Stimulated activated naive CD4-positive, alpha-beta T cell treated with Interleukin-2 at 50 U/mL for 16 hours (primary cell): ENCODE results near the gene EPHB1.
"Not testable (repeated sequence)": the region's sequence is repeated elsewhere in the genome, so short reads cannot be mapped to it uniquely, and the experiment has no call there.

Experiments used
- DNase-seq: peaks from one replicate; lab custom pipeline; 2025; lab: John Stamatoyannopoulos, UW

The EPHB1 gene

DNA sequence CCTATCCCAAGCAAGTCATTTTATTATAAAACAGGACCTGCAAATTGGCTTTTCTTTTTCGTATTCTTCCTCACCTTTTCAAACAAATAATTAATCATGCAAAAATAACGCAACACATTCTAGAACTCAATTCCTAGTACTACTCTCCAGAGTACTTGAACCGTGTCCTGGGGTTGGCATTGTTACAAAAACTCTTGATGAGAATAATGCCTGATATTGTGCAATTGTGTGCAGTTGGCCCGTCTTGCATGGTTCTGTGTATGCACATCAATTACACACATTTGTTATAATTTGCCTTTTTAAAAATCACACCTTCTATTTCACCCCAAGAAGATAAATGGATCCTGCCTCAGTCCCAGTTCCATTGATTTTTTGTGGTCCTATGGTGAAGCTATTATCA, 205.4 kb downstream of the EPHB1 start:
- no peak for DNase-seq

DNA sequence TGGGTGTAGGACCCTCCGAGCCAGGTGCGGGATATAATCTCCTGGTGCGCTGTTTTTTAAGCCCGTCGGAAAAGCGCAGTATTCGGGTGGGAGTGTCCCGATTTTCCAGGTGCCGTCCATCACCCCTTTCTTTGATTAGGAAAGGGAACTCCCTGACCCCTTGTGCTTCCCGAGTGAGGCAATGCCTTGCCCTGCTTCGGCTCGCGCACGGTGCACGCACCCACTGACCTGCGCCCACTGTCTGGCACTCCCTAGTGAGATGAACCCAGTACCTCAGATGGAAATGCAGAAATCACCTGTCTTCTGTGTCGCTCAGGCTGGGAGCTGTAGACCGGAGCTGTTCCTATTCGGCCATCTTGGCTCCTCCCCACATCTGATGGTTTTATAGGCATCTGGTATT, 210.6 kb downstream of the EPHB1 start:
- DNase-seq: not testable (repeated sequence)

DNA sequence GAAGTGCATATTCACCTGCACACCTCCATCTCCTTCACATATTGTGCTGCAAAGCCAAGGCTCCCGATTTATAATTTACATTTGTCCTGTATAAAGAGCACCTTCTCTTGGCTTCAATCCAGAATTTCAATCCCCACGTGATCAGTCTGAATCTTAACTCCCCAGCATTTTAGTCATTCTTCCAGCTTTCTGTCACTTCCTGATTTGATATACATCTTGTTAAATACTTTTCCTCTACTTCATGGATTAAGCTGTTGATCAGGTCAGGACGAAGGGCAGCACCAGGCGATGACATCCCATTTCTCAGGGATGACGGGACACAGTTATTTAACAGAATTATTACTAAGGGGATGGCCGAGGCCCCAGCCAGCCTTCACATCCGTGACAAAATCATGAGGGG, 212.5 kb downstream of the EPHB1 start:
- no peak for DNase-seq

DNA sequence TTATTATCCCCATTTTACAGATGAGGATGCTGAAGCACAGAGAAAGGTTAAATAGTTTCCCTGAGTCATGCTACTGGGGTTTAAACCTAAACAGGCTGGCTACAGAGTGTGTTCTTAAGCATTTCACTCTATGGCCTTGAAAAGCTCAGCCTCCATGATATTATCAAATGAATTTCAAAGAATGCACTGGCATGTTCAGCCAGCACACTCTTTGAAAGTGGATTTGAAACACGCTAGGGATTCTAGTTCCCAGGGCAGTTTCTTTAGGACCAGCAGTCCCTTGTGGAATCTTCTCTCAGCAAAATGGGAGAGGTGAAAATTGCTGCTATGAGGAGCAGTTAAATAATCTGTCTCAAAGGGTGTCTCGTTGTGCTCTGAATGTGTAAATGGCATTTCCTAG, 213.3 kb downstream of the EPHB1 start:
- DNase-seq: no peak

DNA sequence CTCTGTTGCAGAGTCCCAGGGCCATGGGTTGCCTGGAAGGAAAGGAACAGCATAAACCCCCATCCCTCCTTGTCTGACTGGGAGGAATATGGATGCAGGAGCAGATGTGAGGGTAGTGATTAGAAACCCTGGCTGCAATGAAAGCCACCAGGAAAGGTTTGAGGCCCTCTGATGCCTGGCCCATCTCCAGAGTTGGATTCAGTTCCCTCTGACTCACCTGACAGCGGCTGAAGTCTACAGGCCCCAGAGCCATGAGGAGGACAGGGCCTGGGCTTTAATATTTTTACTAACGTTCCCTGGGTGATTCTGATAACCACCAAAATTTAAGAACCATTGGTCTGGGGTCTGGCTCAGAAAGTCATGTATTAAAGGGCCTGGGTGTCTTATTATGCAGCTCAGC, 214.0 kb downstream of the EPHB1 start:
- DNase-seq: no peak

DNA sequence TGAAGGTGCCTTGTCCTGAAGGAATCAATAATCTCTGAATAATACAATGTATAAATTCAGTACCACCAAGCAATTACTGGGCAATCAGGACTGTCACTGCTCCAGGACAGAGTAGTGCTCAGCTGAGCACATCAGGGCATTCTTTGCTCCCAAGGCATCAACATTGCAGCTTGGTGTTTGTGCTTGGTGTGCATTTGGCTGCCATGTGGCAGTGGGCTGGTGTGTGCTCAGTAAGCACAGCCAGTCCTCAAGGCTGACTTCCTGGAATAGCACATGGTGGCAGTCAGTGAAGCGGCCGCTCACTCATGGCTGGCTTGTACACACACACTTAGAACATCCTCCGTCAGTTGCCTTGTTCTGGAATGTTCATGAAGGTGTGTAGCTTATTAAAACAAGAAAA, 217.0 kb downstream of the EPHB1 start:
- DNase-seq: no peak

DNA sequence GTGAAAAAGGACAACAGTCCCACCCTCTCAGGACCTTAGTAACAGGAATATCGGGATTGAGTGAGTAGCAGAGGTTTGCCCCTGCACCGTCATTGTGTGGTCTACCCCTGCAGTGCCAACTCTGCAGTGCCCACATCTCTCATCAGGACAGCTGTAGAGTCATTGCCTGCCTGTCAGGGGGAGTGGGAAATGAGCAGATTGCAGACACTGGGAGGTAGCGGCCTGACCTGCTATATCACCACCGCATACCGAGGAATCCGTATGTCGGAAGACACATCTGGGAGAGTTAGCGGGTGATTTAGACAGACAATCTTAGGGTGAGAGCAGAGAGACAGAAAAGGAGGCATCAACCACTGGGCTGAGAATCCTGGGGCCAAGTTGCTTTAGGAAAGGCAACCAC, 218.1 kb downstream of the EPHB1 start:
- no peak for DNase-seq

DNA sequence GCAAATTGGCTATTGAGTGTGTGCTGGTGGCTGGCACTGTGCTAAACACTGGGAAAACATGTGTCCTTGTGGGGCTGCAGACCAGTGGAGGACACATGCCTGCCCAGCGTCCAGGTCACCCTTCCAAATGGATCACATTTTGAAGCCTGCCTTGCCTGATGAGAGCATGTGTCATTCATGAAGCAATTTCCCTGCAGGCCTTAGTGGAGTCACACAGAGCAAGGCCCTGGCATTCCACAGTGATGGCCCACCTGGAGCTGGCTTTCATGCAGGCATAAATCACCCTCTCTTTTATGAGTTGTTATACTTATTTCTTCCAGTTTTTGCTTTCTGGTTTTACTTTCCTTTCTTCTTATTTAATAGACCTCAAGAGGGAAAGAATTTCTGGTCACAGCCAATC, 219.5 kb downstream of the EPHB1 start:
- DNase-seq: no peak

DNA sequence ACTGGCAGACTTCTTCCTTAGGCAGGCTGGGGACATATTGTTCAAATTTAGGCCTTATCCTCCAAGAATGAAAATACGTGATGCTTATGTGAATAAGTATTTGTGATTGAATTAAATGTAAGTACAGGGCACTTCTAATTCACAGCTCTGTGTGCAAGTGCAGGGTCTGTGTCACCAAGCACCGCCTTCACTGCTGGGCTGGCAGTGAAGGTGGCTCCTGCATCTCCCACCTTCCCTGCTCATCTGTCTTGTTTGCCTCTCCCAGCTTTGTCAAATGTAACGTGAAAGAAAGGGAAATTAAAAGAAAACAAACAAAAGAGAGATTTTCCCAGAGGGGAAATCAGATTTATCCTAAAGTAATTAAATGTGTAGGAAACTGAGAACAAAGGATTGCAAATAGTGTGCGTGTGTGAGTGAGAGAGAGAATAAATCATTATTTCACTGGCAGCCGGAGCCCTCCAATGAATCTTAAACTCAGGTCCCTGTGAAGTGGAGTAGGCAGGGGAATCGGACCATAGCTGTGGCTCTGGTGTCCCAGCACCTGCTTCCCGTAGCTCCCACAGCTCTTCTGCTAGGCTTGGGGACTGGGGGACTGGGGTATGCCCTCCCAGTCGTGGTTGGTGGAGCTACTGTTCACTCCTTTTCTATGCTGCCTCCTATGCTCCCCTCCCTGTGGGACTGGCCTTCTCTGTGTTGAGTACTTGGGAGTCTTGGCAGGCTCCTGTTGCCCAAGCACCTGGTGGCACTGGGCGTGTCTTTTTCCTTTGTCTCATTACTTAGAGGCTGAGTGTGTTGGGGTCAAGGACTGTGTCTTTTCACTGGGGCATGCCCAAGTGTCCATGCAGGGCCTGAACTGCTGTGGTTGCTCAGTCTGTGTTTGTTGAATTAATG, 222.2 kb downstream of the EPHB1 start:
- no peak for DNase-seq

DNA sequence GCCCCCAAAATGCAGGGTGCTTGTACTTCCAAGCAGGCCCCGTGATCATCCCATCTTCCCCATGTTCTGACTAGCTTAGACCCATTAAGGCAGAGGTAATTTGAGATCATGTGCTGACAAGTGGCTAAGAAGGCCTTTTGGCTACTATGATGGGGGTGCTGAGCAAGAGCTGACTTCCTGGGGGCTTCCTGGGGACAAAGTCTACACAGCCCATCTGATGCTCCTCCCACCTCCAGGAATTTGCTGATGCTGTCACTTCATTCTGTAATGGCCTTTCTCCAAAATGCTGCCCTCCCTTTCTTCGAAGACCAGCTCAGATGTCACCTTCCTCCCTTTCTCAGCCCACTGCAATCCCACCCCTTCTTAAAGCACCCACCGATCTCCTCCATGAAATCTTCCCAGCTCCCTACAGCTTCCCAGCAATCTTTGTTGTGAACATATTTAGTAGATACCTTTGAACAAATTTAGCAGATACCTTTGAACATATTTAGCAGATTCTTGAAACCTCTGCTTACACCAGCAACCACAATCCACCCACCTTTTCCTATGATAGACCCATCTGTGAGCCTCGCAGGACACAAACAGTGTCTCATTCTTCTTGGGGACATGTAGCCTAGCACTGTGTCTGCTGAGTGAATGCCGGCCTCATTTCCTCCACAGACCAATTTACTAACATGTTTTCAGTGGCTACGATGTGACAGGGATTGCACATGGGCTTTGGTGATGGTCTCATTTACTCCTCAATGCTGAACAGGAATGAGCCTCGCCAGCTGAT, 223.3 kb downstream of the EPHB1 start:
- DNase-seq: no peak

DNA sequence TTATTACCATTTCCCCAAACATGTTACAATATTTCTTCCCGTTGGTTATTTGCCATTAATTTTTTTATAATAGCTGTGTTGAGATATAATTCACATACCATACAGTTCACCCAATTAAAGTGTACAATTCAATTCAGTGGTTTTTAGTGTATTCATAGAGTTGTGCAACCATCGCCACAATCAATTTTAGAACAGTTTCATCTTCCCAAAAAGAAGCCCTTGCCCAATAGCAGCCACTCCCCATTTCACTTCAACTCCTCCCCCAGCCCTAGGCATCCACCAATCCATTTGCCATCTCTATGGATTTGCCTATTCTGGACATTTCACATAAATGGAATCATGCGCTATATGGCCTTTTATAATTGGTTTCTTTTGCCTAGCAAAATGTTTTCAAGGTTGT, 225.1 kb downstream of the EPHB1 start:
- DNase-seq: no peak

DNA sequence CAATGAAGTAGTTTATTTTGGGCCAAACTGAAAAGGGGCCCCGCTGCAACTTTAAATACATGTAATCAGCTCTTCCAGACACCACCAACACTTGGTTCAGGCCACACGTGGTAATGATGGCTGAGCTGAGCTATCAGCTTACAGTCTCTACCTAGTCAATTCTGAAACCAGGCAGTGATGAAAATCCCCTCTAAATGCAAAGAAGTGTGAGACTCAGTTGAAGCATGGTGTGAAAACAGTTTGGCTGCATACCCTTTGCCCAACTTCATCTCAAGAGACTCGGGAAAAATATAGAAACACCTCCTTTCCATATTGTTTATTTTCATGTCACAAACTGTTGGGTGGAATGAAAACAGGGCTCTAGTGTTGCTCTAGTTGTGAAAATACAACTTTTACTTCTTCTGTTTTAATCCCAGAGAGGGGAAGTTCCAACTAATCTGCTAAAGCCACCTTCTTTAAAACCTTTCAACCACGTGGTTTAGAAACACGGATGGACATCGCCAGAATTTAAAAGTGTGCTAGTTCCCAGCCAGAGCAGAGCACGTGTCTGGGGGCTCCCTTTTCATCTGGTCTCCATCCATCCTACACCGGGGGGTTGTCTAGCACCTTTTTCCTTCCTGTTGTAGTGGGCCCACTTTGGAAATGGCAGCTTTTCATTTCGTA, 229.1 kb downstream of the EPHB1 start:
- no peak for DNase-seq

DNA sequence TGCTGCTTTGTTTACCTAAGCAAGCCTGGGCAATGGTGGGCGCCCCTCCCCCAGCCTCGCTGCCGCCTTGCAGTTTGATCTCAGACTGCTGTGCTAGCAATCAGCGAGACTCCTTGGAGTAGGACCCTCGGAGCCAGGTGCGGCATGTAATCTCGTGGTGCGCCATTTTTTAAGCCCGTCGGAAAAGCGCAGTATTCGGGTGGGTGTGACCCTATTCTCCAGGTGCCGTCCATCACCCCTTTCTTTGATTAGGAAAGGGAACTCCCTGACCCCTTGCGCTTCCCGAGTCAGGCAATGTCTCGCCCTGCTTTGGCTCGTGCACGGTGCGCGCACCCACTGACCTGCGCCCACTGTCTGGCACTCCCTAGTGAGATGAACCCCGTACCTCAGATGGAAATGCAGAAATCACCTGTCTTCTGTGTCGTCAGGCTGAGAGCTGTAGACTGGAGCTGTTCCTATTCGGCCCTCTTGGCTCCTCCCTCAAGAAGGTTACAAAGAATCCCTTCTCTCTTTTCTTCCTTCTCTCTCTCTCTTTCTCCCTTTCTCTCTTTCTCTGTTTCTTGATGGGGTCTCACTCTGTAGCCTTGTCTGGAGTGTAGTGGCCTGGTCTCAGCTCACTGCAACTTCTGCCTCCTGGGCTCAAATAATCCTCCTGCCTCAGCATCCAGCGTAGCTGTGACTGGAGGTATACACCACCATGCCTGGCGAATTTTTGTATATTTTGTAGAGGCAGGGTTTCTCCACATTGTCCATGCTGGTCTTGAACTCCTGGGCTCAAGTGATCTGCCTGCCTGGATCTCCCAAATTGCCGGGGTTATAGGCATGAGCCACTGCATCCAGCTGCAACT, 235.9 kb downstream of the EPHB1 start:
- DNase-seq: not testable (repeated sequence)

DNA sequence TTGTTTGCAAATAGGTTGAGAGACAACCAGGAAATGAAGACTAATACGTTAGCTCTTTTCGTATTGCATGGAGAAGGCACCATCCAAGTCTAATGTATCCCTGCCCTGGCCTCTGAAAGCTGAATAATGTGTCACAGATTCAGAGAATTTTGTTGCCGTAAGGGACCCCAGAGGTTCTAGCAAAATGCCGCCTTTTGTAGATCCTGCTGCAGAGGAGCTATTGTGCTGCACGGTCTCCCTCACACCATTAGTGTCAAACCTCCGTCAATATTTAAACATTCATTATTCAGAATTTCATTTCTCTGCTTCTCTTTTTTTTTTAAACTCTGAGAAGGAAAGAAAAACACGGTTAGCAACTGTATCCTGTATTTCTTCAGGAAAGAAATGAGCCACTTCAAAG, 238.7 kb downstream of the EPHB1 start:
- no peak for DNase-seq

DNA sequence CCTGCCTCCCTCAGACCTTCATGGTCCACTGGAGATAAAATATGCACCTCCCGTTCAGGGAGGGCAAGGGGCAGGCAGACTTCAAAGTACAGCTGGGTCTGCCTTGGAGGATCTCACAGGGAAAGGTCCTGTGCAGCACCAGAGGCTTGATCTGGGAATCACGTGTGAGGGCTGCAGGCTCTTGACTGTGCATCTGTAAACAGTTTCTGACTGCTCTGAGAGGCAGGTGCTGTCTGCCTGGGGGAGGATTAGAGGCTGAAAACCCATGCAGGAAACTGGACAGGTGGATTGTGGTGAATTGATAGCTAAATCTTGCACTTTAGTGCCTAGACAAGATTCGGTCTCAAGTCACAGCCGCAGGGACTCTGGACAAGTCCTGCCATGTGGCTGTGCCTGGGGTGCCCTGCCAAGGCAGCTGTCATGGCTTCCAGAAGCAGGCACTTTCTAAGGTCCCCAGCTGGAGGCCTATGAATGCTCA, 239.3 kb downstream of the EPHB1 start:
- DNase-seq: no peak

DNA sequence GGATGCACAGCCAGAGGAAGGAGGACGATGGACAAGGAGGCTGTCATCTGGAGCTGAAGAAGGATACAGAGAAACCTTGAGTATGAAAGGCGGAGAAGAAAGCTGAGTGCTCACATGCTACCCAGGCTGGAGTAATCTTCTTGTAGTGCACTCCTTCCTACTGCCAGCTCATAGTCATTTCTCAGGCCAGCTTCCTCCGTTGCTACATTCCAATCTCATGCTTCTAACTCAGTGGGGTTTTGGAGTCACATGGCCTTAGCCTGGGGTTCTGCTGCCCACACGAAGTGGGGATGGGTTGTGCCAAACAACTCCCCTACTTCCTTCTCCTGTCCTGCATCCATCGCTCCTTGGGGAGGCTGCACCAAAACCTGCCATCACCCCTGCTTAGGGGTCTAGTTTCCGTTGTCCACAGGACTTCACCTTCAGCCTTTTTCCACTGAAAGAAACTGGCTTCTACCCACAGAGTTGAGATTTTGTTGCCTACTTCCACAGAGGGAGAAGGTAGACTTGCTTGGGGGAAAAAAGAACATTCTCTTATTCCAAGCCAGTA, 239.9 kb downstream of the EPHB1 start:
- no peak for DNase-seq

DNA sequence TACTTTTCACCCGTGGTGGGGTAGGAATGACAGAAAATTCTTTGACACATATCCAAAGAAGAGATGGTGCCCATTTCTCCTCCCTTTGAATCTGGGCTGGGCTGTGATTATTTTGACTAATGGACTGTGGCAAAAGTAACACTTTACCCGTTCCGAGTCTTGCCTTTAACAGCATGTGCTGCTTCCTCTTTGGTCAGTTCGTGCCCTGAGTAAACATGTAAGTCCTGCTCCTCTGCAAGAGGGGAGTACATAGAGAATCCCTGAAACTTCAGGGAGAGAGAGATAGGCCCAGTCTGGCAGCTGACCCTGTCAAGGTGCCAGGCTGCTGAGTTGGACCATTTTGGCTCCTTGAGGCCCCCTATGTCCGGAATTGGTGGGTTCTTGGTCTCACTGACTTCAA, 243.1 kb downstream of the EPHB1 start:
- no peak for DNase-seq

DNA sequence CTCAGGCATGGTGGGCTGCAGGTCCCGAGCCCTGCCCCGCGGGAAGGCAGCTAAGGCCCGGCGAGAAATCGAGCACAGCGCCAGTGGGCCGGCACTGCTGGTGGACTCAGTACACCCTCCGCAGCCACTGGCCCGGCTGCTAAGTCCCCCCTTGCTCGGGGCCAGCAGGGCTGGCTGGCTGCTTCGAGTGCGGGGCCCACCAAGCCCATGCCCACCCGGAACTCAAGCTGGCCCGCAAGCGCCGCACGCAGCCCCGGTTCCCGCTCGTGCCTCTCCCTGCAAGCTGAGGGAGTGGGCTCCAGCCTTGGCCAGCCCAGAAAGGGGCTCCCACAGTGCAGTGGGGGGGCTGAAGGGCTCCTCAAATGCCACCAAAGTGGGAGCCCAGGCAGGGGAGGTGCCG, 244.5 kb downstream of the EPHB1 start:
- DNase-seq: not testable (repeated sequence)

DNA sequence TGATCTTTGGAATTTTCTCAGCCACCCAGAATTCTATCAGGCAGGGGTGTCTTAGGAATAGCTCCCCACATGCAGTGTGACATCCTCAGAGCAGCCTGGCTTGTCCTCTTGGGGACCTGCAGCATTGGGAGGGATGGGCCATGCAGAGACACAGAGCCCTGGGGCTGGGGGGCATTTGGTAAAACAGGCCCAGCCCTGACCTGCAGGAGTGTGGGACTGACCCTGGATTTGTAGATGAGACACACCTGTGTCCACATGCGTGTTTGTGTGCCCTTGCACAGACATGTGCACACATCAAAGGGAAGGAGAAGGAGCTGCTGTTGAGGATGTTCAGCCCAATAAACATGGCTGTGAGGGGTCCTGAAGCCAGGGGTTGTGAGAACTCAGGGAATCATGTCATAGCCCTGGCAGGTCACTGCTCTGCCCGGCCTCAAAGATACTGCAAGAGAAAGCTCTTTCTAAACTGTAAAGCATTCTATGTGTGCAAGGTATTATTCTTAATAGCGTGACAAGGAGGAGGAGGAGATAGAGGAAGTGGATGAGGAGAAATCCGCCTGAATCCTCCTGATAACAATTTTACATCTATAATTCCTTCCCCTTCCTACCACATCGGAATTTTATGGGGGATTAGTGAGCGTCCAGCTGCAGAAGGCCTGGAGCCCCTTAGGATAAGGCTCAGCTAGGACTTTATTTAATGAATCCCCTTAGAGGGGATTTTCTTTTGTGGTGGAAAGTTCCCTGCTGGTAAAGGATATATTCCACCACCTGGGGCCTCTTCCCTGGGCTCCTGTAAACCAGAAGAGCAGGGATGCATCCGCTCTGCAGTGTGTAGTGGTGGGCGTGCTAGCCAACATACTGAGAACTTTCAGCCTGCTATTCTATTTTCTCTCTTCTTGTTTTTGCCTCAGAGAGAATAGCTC, 245.5 kb downstream of the EPHB1 start:
- no peak for DNase-seq

DNA sequence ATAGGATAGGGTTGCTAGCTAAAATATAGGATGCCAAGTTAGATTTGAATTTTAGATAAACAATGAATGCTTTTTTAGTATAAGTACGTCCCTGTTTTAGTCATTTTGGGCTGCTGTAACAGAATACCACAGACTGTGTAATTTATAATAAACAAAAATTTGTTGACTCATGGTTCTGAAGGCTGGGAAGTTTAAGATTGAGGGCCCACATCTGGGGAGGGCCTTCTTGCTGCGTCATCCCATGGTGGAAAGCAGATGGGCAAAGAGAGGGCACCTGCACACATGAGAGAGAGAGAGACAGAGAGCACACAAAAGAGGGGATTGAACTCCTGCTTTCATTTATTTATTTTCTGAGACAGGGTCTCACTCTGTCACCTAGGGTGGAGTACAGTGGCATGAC, 246.5 kb downstream of the EPHB1 start:
- no peak for DNase-seq
